ENCODE results near the gene RAP1GAP2. TPM values are rescaled to one million over a fixed set of nuclear protein-coding genes. Genes with fewer than 3 reads are reported as not detected.
"Not testable (repeated sequence)": the region's sequence is repeated elsewhere in the genome, so short reads cannot be mapped to it uniquely, and the experiment has no call there.

RAP1GAP2 gene
- polyA plus RNA-seq, 4 donors, result 23.3 to 28.2 (median 24.7) TPM

DNA sequence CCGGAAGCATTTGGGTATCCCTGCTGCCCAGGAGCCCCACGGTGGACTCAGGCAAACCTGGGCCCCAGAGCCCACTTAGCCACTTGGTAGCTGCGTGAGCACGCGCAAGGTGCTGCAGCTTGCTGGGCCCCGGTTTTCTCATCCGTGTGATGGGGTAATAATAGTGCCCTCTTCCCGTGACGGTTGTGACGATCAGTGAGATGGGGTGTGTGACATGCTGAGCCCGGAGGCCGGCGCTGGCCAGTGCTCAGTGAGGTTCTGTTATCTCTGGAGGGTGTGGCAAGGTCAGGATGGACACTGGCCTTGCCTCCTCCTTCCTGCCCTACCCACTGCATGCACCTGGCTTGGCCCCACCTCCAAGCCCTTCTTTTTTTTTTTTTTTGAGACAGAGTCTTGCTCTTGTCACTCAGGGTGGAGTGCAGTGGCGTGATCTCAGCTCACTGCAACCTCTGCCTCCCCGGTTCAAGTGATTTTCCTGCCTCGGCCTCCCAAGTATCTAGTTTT, 82.6 kb downstream of the RAP1GAP2 start:
- no peak for DNase-seq (ENCODE audit: low read depth in 4 of 4, low spot score in 3 of 4)

DNA sequence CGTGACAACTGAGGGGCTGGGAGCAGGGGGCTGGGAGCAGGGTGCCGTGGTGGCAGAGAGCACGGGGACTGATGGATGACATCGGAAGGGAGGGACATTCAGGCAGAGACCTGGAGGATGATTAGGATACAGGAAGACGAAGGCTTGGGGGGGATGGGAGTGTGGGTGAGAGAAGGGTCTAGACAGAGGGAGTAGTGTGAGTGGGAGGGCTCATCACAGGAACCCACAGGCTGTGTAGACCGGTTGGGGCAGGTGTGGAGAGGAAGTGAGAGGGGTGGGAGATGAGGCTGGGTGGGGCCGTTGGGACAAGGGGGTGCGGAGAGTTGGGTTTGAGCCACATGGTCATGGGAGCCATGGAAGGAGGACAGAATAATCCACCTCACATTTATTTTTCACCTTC, 83.8 kb downstream of the RAP1GAP2 start:
- no peak for DNase-seq (ENCODE audit: low read depth in 4 of 4, low spot score in 3 of 4)

DNA sequence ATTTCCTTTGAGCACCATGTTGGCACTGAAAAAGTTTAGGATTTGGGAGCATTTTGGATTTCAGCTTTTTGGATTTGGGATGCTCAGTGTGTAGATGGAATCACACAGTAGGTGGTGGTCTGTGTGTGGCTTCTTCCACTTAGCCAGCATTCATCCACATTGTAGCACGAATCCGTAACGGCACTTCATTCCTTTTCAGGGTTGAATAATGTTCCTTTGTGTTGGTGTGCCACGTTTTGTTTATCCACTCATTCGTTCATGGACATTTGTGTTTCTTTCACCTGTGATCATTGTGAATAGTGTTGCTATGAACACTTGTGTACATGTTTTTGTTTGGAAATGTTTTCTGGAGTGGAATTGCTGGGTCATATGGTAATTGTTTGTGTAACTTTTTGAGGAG, 85.1 kb downstream of the RAP1GAP2 start:
- DNase-seq (ENCODE audit: low read depth in 4 of 4, low spot score in 3 of 4), result no peak

DNA sequence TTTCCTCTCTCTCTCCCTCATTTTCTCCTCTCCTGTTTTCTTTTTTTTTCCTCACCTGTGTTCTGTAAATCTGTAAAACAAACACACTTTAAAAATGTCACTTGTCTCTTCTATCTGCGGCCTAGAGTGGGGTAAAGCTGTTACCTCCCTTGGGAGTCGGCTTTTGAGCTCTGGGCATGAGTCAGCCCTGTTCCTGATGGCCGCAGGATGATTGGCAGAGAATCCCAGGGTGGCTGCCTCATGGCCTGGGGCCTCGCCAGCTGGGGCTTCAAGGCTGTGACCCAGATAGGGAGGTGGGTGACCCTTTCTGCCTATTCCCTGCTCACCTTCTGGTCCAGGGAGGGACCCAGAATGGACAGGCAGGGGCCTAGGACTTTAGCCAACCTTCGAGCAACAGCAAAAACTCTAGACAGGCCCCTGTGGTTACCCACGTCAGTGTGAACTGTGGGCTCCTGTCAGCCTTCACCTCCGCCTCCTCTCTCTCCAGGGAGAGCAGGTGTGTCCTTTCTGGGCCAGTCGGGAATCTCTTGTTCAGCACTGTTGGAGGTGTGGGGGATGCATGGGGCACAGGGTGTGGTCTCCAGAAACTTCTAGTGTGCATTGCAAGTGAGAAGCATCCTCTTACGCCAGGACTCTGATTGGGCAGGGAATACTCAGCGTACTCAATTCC, 87.4 kb downstream of the RAP1GAP2 start:
- no peak for DNase-seq (ENCODE audit: low read depth in 4 of 4, low spot score in 3 of 4)

DNA sequence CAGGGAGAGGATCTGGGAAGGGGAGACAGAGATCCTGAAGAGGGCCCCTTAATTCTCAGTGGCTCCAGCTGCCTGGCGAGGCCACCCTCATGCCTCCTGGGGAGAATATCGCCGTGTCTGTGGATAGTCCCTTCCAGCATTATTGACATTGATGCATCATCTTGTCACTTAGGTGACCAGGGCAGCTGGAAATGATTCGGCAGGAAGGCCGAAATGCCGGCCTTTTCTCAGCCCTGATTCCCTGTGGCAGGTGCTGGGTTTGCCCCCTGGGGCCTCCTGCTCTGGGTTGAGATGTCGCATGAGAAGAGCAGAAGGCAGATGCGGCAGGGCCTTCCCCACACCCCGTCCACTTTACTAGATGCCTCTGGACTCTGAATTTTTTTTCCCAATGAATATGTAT, 89.5 kb downstream of the RAP1GAP2 start:
- no peak for DNase-seq (ENCODE audit: low read depth in 4 of 4, low spot score in 3 of 4)

DNA sequence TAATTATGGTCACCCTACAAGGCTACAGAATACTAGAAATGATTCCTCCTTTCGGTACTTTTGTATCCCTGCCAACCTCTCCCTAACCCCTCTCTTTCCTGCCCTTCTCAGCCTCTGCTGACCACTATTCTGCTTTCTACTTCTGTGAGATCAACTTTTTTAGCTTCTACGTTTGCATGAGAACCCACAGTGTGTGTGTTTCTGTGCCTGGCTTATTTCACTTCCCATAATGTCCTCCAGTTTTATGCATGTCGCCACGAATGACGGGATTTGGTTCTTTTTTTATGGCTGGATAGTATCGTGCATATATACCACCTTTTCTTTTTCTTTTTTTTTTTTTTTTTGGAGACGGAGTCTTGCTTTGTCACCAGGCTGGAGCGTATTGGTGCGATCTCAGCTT, 92.1 kb downstream of the RAP1GAP2 start:
- DNase-seq (ENCODE audit: low read depth in 4 of 4, low spot score in 3 of 4), result no peak

DNA sequence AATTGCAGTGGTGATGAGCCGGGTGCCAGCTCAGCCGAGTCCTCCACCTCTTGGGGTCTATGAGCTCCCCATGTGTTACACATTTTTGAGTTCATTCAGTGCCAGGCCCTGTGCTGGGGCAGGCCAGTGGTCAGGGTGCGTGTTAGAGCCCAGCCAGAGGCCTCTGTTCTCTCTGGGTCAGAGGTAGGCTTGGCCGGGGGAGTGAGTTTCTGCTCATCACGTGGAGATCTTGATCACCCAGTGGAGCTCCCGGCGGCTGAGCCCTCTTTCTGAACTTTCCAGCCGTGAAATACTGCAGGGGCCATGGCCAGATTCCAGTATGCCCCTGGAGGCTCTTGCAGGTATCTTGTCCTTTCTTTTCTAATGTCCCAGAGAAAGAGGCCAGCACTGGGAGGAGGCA, 93.0 kb downstream of the RAP1GAP2 start:
- no peak for DNase-seq (ENCODE audit: low read depth in 4 of 4, low spot score in 3 of 4)

DNA sequence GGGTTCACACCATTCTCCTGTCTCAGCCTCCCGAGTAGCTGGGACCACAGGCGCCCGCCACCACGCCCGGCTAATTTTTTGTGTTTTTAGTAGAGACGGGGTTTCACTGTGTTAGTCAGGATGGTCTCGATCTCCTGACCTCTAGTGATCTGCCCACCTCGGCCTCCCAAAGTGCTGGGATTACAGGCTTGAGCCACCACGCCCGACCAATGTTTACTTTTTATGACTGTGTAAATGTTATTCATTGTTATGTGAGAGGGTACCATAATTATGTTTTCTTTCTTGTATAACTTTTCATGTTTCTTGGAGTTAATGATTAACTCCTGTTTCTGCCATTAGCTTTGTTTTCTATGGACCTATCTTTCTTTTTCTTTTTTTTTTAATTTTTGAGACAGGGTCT, 94.5 kb downstream of the RAP1GAP2 start:
- DNase-seq (ENCODE audit: low read depth in 4 of 4, low spot score in 3 of 4), result not testable (repeated sequence)

DNA sequence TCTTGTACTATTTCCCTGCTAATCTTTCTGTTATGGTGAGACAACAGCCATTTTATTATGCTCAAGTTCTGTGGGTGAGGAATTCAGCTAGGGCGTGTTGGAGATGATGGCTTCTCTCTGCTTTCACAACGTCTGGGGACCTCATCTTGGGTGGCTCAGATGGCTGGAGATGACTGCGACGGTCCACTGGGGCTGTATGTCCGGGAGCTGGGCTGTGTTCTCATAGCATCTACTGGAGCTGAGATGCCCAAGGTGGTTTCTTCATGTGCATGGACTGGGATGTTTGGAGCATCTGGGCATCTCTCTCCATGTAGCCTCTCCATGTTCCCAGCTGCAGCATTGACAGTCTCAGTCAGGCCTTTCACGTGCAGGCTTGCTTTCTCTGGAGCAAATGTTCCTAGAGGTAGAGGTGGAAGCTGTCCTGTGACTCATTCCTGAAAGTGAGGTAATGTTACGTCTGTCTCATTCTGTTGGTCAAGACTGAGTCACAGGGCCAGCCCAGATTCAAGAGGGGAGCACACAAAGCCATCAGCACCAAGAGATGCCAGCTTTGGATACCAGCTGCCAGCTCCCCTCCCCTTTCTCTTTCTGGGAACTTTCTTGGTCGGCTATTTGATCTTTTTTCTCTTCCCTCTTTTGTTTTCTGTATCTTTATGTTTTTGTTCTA, 96.2 kb downstream of the RAP1GAP2 start:
- no peak for DNase-seq (ENCODE audit: low read depth in 4 of 4, low spot score in 3 of 4)

DNA sequence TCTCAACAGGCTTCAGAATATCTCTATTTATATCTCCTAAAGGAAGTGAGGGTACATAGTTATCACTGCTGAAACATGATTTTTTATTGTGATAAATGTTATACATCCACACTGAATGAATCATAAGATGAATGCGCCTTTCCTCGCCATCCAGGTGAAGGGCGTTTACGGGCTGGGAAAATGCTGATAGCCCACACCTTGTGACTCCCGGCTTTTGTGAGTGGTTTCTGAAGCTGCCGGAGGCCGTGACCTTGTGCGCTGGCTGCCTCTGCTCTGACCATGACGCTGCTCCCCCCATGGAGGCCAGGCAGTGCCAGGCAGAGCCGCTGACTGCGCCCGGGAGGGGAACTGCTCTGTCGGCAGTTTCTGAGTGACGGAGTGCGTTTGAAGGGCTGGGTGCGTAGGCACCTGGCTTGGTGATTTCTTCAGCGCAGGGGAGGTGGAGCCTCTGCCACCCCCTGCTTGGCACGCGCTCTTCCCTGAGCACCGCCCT, 97.2 kb downstream of the RAP1GAP2 start:
- no peak for DNase-seq (ENCODE audit: low read depth in 4 of 4, low spot score in 3 of 4)

DNA sequence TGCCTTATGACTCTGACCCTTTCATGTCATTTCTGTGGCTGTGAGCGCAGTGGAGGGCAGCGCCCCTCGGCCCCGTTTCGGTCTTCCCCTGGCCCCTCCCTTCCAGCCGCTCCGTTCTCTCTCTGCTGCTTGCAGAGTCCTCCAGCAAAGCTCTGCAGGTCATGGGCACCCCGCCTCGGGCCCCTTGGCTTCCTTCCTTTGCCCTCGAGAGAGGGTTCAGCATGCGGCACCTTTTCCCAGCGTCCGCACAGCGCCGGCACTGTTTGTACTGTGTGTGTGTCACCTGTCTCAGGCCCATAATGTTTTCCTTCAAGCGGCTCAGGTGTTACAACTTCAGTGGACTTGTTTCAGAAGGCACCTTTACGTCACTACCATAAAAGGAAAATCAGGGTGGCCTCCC, 98.5 kb downstream of the RAP1GAP2 start:
- DNase-seq (ENCODE audit: low read depth in 4 of 4, low spot score in 3 of 4), result no peak

DNA sequence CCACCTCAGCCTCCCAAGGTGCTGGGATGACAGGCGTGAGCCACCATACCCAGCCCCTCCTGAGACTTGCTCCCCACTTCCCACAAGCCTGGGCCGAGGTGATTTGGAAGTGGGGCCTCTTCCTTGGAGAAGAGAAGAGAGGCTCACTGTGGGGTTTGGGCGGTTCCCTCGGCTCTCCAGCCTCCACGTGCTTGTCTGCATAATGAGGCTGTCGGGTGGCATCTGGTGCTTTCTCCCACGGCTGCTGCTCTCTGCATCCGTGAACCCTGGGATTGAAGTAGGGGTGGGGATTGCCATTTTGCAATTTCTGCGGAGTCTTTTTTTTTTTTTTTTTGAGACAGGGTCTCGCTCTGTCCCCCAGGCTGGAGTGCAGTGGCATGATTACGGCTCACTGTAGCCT, 101.4 kb downstream of the RAP1GAP2 start:
- no peak for DNase-seq (ENCODE audit: low read depth in 4 of 4, low spot score in 3 of 4)

DNA sequence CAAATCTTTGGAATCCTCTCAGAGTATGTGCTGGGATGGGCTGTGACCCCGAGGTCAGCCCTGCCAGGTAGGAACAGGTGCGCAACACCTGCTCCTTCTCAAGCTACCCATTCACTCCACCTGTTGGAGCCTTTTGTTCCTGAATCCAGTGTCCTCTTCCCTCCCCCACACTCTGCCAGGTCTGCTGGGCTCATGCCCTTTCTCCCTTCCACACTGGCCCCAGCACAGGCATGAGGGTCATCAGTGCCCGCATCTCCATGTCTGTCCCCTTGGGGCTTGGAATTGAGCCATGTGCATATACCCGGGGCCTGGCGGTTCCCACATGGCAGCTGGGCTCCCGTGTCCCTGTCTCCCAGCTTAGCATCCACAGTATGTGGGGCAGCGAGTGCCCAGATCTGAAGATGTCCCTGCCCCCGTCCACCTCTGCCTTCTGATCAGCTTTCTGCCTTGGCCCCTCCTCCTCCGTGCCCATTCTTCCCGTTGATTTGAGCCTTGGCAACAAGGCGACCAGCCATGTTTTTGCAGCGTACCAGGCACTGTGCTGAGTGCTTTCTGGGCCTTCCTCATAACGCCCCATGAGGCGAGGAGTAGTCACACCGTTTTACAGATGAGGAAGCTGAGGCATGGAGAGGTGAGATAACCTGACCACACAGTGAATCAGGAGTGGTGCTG, 102.2 kb downstream of the RAP1GAP2 start:
- DNase-seq (ENCODE audit: low read depth in 4 of 4, low spot score in 3 of 4), result no peak

DNA sequence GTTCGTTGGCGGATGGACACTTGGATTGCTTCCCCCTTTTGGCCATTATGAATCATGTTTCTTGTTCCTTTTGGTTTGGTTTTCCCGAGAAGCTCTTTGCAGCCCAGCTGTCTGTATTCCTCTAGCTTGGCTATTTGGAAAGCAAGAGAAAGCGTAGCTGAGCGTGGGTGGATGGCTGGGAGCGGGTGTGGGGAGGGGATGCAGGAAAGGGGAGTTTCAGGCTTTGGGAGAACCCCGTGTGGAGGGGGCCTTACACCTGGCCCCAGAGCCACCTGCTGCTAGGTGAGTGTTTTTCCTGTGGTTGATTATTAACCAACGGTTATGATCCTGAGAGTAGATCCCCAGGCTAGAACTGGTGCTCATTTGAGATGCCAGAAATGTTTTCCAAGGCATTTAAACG, 103.7 kb downstream of the RAP1GAP2 start:
- peak in 3 of 4 donors; percentile 38 to 54 (median 44) for DNase-seq (ENCODE audit: low read depth in 4 of 4, low spot score in 3 of 4)

DNA sequence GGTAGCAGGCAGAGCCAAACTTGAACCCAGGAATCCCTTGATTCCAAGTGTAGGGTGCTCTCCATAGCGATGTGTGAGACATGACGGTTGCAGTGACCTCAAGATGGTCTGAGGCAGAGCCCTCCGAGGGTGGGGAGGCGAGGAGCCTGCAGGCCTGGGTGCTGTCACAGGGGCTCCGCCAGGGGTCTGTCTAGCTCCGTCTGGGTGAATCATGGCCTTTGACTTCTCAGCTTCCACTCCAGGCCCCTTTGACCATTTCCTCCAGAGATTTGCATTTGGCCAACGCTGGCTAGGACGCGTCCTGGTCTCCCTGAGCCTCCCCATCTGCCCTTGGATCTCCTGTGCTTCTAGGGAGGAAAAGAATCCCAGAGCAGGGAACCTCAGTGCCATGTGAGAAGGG, 104.6 kb downstream of the RAP1GAP2 start:
- no peak for DNase-seq (ENCODE audit: low read depth in 4 of 4, low spot score in 3 of 4)

DNA sequence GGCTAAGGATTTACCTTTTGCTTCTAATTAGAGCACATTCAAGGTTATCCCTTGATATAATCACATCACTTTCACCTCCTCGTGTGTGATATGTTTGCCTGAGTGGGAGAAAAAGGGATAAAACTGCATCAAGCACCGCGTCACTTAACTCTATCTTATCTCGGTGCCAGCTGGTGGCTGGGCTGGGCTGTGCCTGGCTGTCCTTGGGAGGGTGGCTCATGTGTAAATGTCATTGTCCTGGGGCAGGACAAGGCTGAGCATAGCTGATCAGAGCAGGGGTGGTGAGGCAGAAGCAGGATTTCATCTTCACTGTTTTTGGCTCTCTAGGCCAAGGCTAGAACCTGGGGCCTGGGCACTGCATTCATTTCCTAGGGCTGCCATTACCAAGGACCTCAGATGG, 105.3 kb downstream of the RAP1GAP2 start:
- no peak for DNase-seq (ENCODE audit: low read depth in 4 of 4, low spot score in 3 of 4)

DNA sequence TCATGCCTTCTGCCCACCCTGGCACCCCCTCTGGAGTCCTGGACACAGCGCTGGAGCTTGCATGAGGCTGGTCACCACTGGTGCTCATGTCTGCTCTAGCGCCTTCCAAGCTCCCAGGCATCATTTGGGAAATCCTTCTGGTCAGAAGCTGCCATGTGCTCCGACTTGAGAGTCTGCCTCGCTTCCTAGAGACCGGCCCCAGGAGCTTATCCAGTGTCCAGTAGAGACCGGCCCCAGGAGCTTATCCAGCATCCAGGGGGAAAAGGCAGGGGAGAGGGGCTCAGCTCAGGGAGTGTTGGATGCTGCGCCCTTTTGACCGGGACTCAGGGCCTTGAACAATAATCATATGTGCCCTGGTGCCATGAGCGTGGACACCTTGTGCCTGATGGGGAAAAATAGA, 106.3 kb downstream of the RAP1GAP2 start:
- DNase-seq (ENCODE audit: low read depth in 4 of 4, low spot score in 3 of 4), result no peak

DNA sequence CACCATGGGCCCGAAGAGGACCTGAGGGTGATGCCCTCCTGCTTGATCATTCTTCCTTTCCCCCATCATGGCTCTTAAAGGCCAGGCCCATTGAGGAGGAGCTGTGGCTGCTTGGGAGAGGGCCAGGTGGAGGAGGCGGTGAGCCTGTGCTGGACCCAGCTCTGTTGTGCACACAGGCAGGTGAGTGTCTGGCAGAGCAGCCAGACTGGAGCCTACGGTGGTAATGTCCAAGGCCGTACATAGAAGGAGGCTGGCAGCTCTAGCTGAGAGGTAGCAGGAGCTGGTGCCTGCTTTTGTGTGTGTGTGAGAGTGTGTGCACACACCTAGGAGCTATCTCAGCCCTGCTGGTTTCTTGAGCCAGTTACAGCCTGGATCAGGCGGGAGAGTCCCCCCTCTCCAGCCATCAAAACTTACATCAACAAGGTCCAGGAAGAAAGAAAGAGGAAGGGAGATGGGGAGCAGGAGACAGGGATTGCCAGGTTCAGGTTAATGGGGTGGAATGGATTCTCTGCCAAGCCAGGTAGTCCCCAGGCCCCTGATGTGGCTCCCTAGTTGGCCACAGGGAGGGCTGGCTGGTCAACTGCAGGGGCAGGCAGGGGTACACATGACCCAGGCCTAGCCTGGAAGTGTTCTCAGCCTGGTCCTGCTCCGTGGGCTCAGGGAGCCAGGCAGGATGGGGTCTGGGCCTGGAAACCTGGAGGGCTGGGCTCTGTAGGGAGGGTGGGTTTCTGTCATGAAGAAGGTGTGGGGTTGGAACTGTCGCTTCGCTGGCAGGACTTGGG, 107.1 kb downstream of the RAP1GAP2 start:
- no peak for DNase-seq (ENCODE audit: low read depth in 4 of 4, low spot score in 3 of 4)

DNA sequence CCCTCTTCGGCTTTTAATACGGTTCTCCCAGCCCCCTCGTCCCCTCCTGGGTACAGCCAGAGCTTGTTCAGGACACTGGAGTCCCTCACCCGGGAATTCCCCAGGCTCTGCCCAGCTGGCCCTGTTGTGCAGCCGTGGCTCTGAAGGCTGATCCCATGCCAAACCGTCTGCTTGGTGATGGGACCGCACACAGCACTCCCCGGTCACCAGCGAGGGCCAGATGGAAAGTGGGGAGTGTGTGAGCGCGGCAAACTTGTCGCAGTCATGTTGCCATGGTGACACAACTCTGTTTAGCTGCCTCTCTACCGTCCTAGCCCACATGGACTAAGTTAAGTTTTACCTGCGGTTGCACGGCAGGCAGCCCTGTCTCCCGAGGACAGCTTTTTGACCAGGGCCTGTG, 107.9 kb downstream of the RAP1GAP2 start:
- peak in 2 of 4 donors; percentile 35 to 59 for DNase-seq (ENCODE audit: low read depth in 4 of 4, low spot score in 3 of 4)

DNA sequence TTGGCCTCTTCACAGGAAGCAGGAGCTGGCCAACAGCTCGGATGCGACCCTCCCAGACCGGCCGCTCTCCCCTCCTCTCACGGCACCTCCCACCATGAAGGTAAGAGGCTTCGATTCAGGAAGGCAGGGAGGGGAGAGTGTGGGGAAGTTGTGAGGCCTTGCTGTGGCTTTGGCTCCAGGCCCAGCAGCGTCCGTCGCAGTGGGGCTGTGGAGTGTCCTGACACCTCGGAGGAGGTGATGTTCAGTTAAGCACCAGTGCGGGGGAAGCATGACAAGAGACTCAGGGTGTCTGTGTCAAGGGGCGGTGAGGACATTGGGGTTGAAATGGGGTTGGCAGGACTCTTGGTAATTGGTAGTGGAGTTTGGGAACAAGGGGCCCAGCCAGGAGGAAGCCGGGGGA, 109.0 kb downstream of the RAP1GAP2 start:
- DNase-seq (ENCODE audit: low read depth in 4 of 4, low spot score in 3 of 4), result no peak
